Measurements from ENCODE around the gene SLC25A28.
"Not testable (repeated sequence)": the region's sequence is repeated elsewhere in the genome, so short reads cannot be mapped to it uniquely, and the experiment has no call there.

Gene SLC25A28

GRCh38 chr10:99617696-99618095 is 2.5 kb downstream of the SLC25A28 start:
- Mint-ChIP-seq H3K27ac (peak overlapping the region in 1 of 2 donors; percentile 80), H3K36me3 (ENCODE audit: insufficient read depth) (peaks cover 23% of the 10 kb centered on the region), H3K4me1 (ENCODE audit: low read depth in 2 of 2) (peaks cover 31 to 37% of the 10 kb centered on the region in 2 donors), H3K27me3 (no peaks in the 10 kb centered on the region), H3K4me3 (peak overlapping the region; percentile 57 to 78), H3K9me3 (no peaks in the 10 kb centered on the region)
- no peak for ATAC-seq (replicated peaks)
- no peak for DNase-seq

GRCh38 chr10:99615426-99615825 is 4.8 kb downstream of the SLC25A28 start:
- Mint-ChIP-seq H3K4me1 (ENCODE audit: low read depth in 2 of 2) (peaks cover 29% of the 10 kb centered on the region in 2 donors), H3K4me3 (no peak overlapping the region), H3K9me3 (no peaks in the 10 kb centered on the region), H3K27me3 (no peaks in the 10 kb centered on the region), H3K36me3 (ENCODE audit: insufficient read depth) (peaks cover 13% of the 10 kb centered on the region), H3K27ac (peak overlapping the region; percentile 15 to 80)
- DNase-seq (no peak), ATAC-seq (replicated peaks) (no peak)

- Mint-ChIP-seq H3K27ac (peak overlapping the region in 1 of 2 donors; percentile 3), H3K4me3 (no peak overlapping the region), H3K9me3 (no peaks in the 10 kb centered on the region), H3K36me3 (ENCODE audit: insufficient read depth) (peaks cover 10% of the 10 kb centered on the region), H3K27me3 (no peaks in the 10 kb centered on the region), H3K4me1 (ENCODE audit: low read depth in 2 of 2) (peaks cover 14 to 16% of the 10 kb centered on the region in 2 donors)
- DNase-seq = peak; percentile 27 to 40 (median 31)
- ATAC-seq (replicated peaks) = peak; percentile 63
Measured at GRCh38 chr10:99612167-99612831, 7.9 kb downstream of the SLC25A28 start.

GRCh38 chr10:99611326-99611725 is 8.9 kb downstream of the SLC25A28 start:
- DNase-seq (no peak), ATAC-seq (replicated peaks) (no peak)
- H3K4me1 Mint-ChIP-seq (ENCODE audit: low read depth in 2 of 2) = peaks cover 12 to 13% of the 10 kb centered on the region in 2 donors
- no peaks in the 10 kb centered on the region for H3K9me3 Mint-ChIP-seq
- H3K4me3 Mint-ChIP-seq = no peak overlapping the region
- no peaks in the 10 kb centered on the region for H3K27me3 Mint-ChIP-seq
- H3K36me3 Mint-ChIP-seq (ENCODE audit: insufficient read depth) = peaks cover 10% of the 10 kb centered on the region
- H3K27ac Mint-ChIP-seq = peak overlapping the region in 1 of 2 donors; percentile 2

GRCh38 chr10:99610221-99610620 is 10.0 kb downstream of the SLC25A28 start:
- Mint-ChIP-seq H3K27ac (peak overlapping the region in 1 of 2 donors; percentile 2), H3K36me3 (ENCODE audit: insufficient read depth) (peaks cover 10% of the 10 kb centered on the region), H3K4me3 (no peak overlapping the region), H3K9me3 (no peaks in the 10 kb centered on the region), H3K27me3 (no peaks in the 10 kb centered on the region), H3K4me1 (ENCODE audit: low read depth in 2 of 2) (peaks cover 6 to 7% of the 10 kb centered on the region in 2 donors)
- DNase-seq (no peak), ATAC-seq (replicated peaks) (no peak)

GRCh38 chr10:99609186-99609585 is 11.1 kb downstream of the SLC25A28 start:
- no peak overlapping the region for H3K27ac Mint-ChIP-seq
- no peak overlapping the region for H3K4me3 Mint-ChIP-seq

GRCh38 chr10:99605351-99605750 is 14.9 kb downstream of the SLC25A28 start:
- peaks cover 0 to 5% of the 10 kb centered on the region in 2 donors for H3K4me1 Mint-ChIP-seq (ENCODE audit: low read depth in 2 of 2)
- H3K4me3 Mint-ChIP-seq = no peak overlapping the region
- peaks cover 0 to 17% of the 10 kb centered on the region in 2 donors for H3K27me3 Mint-ChIP-seq
- H3K27ac Mint-ChIP-seq = no peak overlapping the region
- DNase-seq (no peak), ATAC-seq (replicated peaks) (no peak)
- H3K36me3 Mint-ChIP-seq (ENCODE audit: insufficient read depth) = no peaks in the 10 kb centered on the region
- H3K9me3 Mint-ChIP-seq = no peaks in the 10 kb centered on the region

More at GRCh38 chr10:99609186-99609585, 11.1 kb downstream of the SLC25A28 start:
- Mint-ChIP-seq H3K27me3 (no peaks in the 10 kb centered on the region), H3K36me3 (ENCODE audit: insufficient read depth) (peaks cover 8% of the 10 kb centered on the region), H3K9me3 (no peaks in the 10 kb centered on the region), H3K4me1 (ENCODE audit: low read depth in 2 of 2) (peaks cover 5 to 7% of the 10 kb centered on the region in 2 donors)
- ATAC-seq (replicated peaks) (no peak), DNase-seq (no peak)

- no peak for ATAC-seq (replicated peaks)
Measured at GRCh38 chr10:99604862-99605261, 15.4 kb downstream of the SLC25A28 start.

GRCh38 chr10:99598781-99599509 is 21.3 kb downstream of the SLC25A28 start:
- Mint-ChIP-seq H3K27ac (no peak overlapping the region), H3K27me3 (peaks cover 13 to 30% of the 10 kb centered on the region in 2 donors), H3K4me1 (ENCODE audit: low read depth in 2 of 2) (no peaks in the 10 kb centered on the region), H3K4me3 (no peak overlapping the region), H3K9me3 (no peaks in the 10 kb centered on the region), H3K36me3 (ENCODE audit: insufficient read depth) (no peaks in the 10 kb centered on the region)
- no peak for ATAC-seq (replicated peaks)
- DNase-seq = no peak

More at GRCh38 chr10:99604862-99605261, 15.4 kb downstream of the SLC25A28 start:
- no peak overlapping the region for H3K4me3 Mint-ChIP-seq
- no peaks in the 10 kb centered on the region for H3K36me3 Mint-ChIP-seq (ENCODE audit: insufficient read depth)
- peaks cover 0 to 5% of the 10 kb centered on the region in 2 donors for H3K4me1 Mint-ChIP-seq (ENCODE audit: low read depth in 2 of 2)
- H3K9me3 Mint-ChIP-seq = no peaks in the 10 kb centered on the region
- no peak overlapping the region for H3K27ac Mint-ChIP-seq
- no peak for DNase-seq
- peaks cover 0 to 20% of the 10 kb centered on the region in 2 donors for H3K27me3 Mint-ChIP-seq

- no peaks in the 10 kb centered on the region for H3K4me1 Mint-ChIP-seq (ENCODE audit: low read depth in 2 of 2)
- no peak overlapping the region for H3K4me3 Mint-ChIP-seq
- peaks cover 13 to 29% of the 10 kb centered on the region in 2 donors for H3K27me3 Mint-ChIP-seq
- H3K36me3 Mint-ChIP-seq (ENCODE audit: insufficient read depth) = no peaks in the 10 kb centered on the region
- H3K9me3 Mint-ChIP-seq = no peaks in the 10 kb centered on the region
- H3K27ac Mint-ChIP-seq = no peak overlapping the region
- no peak for DNase-seq
- ATAC-seq (replicated peaks) = no peak
Measured at GRCh38 chr10:99598011-99598410, 22.2 kb downstream of the SLC25A28 start.

GRCh38 chr10:99596708-99597107 is 23.5 kb downstream of the SLC25A28 start:
- not testable (repeated sequence) for ATAC-seq (replicated peaks); H3K9me3 Mint-ChIP-seq; H3K4me1 Mint-ChIP-seq (ENCODE audit: low read depth in 2 of 2); H3K4me3 Mint-ChIP-seq; H3K36me3 Mint-ChIP-seq (ENCODE audit: insufficient read depth); H3K27ac Mint-ChIP-seq; DNase-seq
- peaks cover 13 to 19% of the 10 kb centered on the region in 2 donors for H3K27me3 Mint-ChIP-seq

GRCh38 chr10:99595770-99596465 is 24.3 kb downstream of the SLC25A28 start:
- no peaks in the 10 kb centered on the region for H3K4me1 Mint-ChIP-seq (ENCODE audit: low read depth in 2 of 2)
- H3K9me3 Mint-ChIP-seq = no peaks in the 10 kb centered on the region
- H3K27ac Mint-ChIP-seq = no peak overlapping the region
- DNase-seq (no peak), ATAC-seq (replicated peaks) (no peak)
- H3K36me3 Mint-ChIP-seq (ENCODE audit: insufficient read depth) = no peaks in the 10 kb centered on the region
- peaks cover 13% of the 10 kb centered on the region in 2 donors for H3K27me3 Mint-ChIP-seq
- H3K4me3 Mint-ChIP-seq = no peak overlapping the region

- H3K27ac Mint-ChIP-seq = no peak overlapping the region
- no peak for ATAC-seq (replicated peaks)
- no peak for DNase-seq
- H3K4me1 Mint-ChIP-seq (ENCODE audit: low read depth in 2 of 2) = no peaks in the 10 kb centered on the region
- H3K36me3 Mint-ChIP-seq (ENCODE audit: insufficient read depth) = no peaks in the 10 kb centered on the region
- H3K4me3 Mint-ChIP-seq = no peak overlapping the region
- no peaks in the 10 kb centered on the region for H3K9me3 Mint-ChIP-seq
- H3K27me3 Mint-ChIP-seq = peaks cover 13% of the 10 kb centered on the region in 2 donors
Measured at GRCh38 chr10:99595236-99595635, 25.0 kb downstream of the SLC25A28 start.

Data from effector memory CD8-positive, alpha-beta T cell (primary cell).